Right ventricle myocardium inferior (tissue), 1 donor: Measurements from ENCODE around the gene GTF2A1. TPM values are rescaled to one million over a fixed set of nuclear protein-coding genes. Genes with fewer than 3 reads are reported as not detected.

Experiments used
- ATAC-seq: fragments of 200-7000 bp; cut with Tn5 transposase; one replicate; pipeline ENCODE4 v1.9.1; 2020; ENCODE audit warnings: mild to moderate bottlenecking, moderate library complexity
- DNase-seq: peaks from one replicate; pipeline ENCODE4 v3.0.0; 2021; ENCODE audit errors: missing footprints
- intact Hi-C: fragments of 100-400 bp; cut with DNase I; formaldehyde crosslinking; loops from one replicate; pipeline ENCODE4 v1.11.0; 2022
- total RNA-seq: library from RNA; stranded (reverse); fragmentation: NEBNext Ultra II Directional; extraction: Animal tissue kit (Norgen Biotek cat#: 25700); gene quantifications from one replicate; pipeline ENCODE4 v1.2.1, GENCODE V29; 2021
- donor health status: DM: no; HTN: yes; CAD: no; lungs with severe emphysema.

The GTF2A1 gene
- total RNA-seq, 1 donor from 2014 or later: 17.3 TPM

- intact Hi-C loops: no loop called here
- DNase-seq (no peak), ATAC-seq (no peak)
Measured at GRCh38 chr14:81193924-81194633, 26.7 kb downstream of the GTF2A1 start.

- DNase-seq: no peak
- ATAC-seq: no peak
- intact Hi-C loops: no loop called here
Measured at GRCh38 chr14:81192594-81192993, 28.2 kb downstream of the GTF2A1 start.

- DNase-seq (no peak), ATAC-seq (no peak)
Measured at GRCh38 chr14:81187832-81188522, 32.8 kb downstream of the GTF2A1 start.

GRCh38 chr14:81179631-81180030 is 41.1 kb downstream of the GTF2A1 start:
- ATAC-seq (no peak), DNase-seq (no peak)
- intact Hi-C loops: no loop called here

More at GRCh38 chr14:81187832-81188522, 32.8 kb downstream of the GTF2A1 start:
- intact Hi-C loops: no loop called here

GRCh38 chr14:81178063-81178462 is 42.7 kb downstream of the GTF2A1 start:
- intact Hi-C loops: no loop called here
- no peak for DNase-seq
- ATAC-seq: no peak

GRCh38 chr14:81177225-81177624 is 43.5 kb downstream of the GTF2A1 start:
- intact Hi-C loops: no loop called here
- DNase-seq (no peak), ATAC-seq (no peak)

GRCh38 chr14:81176241-81176640 is 44.5 kb downstream of the GTF2A1 start:
- ATAC-seq: no peak
- intact Hi-C loops: no loop called here
- DNase-seq: no peak

- intact Hi-C loops: loop anchor here (5.0 kb wide), 1 partner anchor 44 kb away; no protein-coding TSS in a partner anchor
- no peak for DNase-seq
- no peak for ATAC-seq
Measured at GRCh38 chr14:81172881-81173280, 47.9 kb downstream of the GTF2A1 start.

GRCh38 chr14:81172353-81172752 is 48.4 kb downstream of the GTF2A1 start:
- ATAC-seq (no peak), DNase-seq (no peak)
- intact Hi-C loops: loop anchor here (5.0 kb wide), 1 partner anchor 45 kb away; no protein-coding TSS in a partner anchor

GRCh38 chr14:81170829-81171195 is 49.9 kb downstream of the GTF2A1 start:
- no peak for DNase-seq
- intact Hi-C loops: loop anchor here (1.0 to 5.0 kb wide), 2 partner anchors 46 to 175 kb away; no protein-coding TSS in a partner anchor
- ATAC-seq: no peak

- intact Hi-C loops: loop anchor here (1.0 to 5.0 kb wide), 2 partner anchors 47 to 174 kb away; no protein-coding TSS in a partner anchor
- peak; percentile 100 for ATAC-seq
- DNase-seq: peak; percentile 98
Measured at GRCh38 chr14:81170104-81170828, 50.5 kb downstream of the GTF2A1 start.

GRCh38 chr14:81169711-81170103 is 51.1 kb downstream of the GTF2A1 start:
- ATAC-seq: peak; percentile 72
- intact Hi-C loops: loop anchor here (1.0 to 5.0 kb wide), 2 partner anchors 48 to 173 kb away; no protein-coding TSS in a partner anchor
- DNase-seq: peak; percentile 86

GRCh38 chr14:81169267-81169666 is 51.5 kb downstream of the GTF2A1 start:
- DNase-seq (no peak), ATAC-seq (no peak)
- intact Hi-C loops: no loop called here

- DNase-seq (no peak), ATAC-seq (no peak)
- intact Hi-C loops: no loop called here
Measured at GRCh38 chr14:81166121-81166520, 54.6 kb downstream of the GTF2A1 start.

- intact Hi-C loops: no loop called here
- DNase-seq (no peak), ATAC-seq (no peak)
Measured at GRCh38 chr14:81165188-81165587, 55.6 kb downstream of the GTF2A1 start.

GRCh38 chr14:81164167-81164774 is 56.5 kb downstream of the GTF2A1 start:
- no peak for DNase-seq
- intact Hi-C loops: no loop called here
- peak; percentile 73 for ATAC-seq

GRCh38 chr14:81162941-81163340 is 57.8 kb downstream of the GTF2A1 start:
- DNase-seq (no peak), ATAC-seq (no peak)
- intact Hi-C loops: no loop called here

- DNase-seq: no peak
- ATAC-seq: no peak
- intact Hi-C loops: no loop called here
Measured at GRCh38 chr14:81161749-81162148, 59.0 kb downstream of the GTF2A1 start.

- ATAC-seq (no peak), DNase-seq (no peak)
- intact Hi-C loops: no loop called here
Measured at GRCh38 chr14:81161088-81161487, 59.7 kb downstream of the GTF2A1 start.
